ENCODE measurements around the gene CTAGE4. TPM values are rescaled to one million over a fixed set of nuclear protein-coding genes. Genes with fewer than 3 reads are reported as not detected.
"Not testable (repeated sequence)": the region's sequence is repeated elsewhere in the genome, so short reads cannot be mapped to it uniquely, and the experiment has no call there.

The CTAGE4 gene
- total RNA-seq, 4 donors from 2014 or later = 1.8 to 6.7 (median 2.3) TPM; not detected in 1

DNA sequence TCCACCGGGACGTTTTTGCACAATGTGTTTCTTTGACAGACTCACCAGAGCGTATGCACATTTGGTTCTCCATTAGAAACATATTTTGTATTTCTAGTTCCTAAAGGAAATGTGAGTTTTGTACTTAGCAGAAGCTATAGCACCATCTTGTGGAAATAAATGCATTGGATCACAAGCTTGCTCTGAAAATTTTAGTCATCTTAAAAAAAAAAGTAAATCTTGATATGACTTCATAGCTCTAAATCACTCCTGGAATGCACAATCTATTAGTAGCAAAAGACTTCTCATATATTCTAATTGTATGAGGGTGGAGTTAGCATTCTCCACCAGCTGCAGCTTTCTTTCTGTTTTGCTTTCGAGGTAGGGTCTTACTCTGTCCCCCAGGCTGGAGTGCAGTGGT is 35.9 kb downstream of the CTAGE4 start:
- ATAC-seq (ENCODE audit: low FRiP score) = peak; percentile 59
- DNase-seq (ENCODE audit: low spot score) = not testable (repeated sequence)

GRCh38 chr7:144220531-144220930 is 37.3 kb downstream of the CTAGE4 start:
- not testable (repeated sequence) for DNase-seq (ENCODE audit: low spot score); ATAC-seq (ENCODE audit: low FRiP score)

GRCh38 chr7:144223675-144224074 is 40.4 kb downstream of the CTAGE4 start:
- not testable (repeated sequence) for ATAC-seq (ENCODE audit: low FRiP score)

DNA sequence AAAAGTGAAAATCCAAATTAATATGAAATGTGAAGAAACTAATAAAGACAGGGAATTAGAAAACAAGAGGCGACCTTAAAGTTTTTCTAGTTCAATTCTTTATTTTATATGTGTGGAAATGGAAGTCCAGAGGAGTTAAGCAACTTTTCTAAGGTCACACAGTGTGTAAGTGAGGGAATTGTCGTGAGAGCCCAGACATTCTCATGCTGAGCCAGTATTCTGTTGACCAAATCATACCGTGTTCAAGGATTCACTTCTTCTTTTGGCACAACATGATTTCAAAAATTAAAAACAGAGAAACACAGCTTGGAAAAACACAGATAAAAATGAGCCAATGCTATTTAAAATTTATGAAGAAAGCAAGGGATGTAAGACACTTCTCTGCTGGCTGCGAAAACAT is 43.6 kb downstream of the CTAGE4 start:
- not testable (repeated sequence) for ATAC-seq (ENCODE audit: low FRiP score); DNase-seq (ENCODE audit: low spot score)

More at GRCh38 chr7:144223675-144224074, 40.4 kb downstream of the CTAGE4 start:
- not testable (repeated sequence) for DNase-seq (ENCODE audit: low spot score)

GRCh38 chr7:144228810-144229209 is 45.5 kb downstream of the CTAGE4 start:
- DNase-seq (ENCODE audit: low spot score); ATAC-seq (ENCODE audit: low FRiP score): not testable (repeated sequence)

DNA sequence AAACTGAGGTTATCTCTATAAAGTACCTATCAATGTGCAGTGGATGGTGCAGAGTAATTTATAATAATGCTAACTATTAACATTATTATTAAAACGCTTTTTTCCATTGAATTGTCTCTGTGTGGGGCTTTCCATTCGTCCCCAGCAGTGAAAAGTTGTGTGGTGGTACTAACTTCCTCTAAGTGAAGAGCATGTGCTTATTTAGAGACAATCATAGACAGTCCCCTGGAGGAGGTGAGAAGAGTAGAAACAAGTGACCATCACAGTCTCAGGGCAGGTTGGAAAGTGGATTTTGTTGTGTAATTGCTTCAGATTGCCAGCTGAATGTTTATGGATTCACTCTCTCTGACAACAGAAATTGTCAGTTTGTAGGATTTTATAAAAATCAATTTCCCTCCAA is 47.8 kb downstream of the CTAGE4 start:
- DNase-seq (ENCODE audit: low spot score); ATAC-seq (ENCODE audit: low FRiP score): not testable (repeated sequence)

DNA sequence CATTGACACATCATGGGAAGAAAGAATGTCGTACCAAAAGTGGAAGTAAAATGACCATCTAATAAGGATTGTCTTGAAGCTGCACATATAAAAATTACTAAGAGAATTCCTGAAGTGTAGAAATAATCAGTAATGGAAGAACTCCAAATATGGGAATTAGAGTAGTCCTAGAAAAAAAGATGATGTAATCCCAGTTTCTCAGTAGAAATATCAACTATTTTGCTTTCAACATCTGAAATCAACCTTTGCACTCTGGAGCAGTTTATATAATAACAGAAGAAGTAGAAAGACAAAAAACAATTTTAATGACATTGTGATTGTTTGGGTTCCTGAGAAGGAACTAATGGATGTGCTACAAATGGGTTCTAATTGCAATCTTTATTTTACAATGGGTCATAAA is 49.8 kb downstream of the CTAGE4 start:
- not testable (repeated sequence) for DNase-seq (ENCODE audit: low spot score); ATAC-seq (ENCODE audit: low FRiP score)

Other genes starting within 250 kb of the CTAGE4 start
- gene OR2F2, start 248.2 kb upstream of the CTAGE4 start, total RNA-seq = not detected
- not detected for gene OR2F1, start 228.6 kb upstream of the CTAGE4 start, total RNA-seq
- gene OR6B1, start 183.1 kb upstream of the CTAGE4 start, total RNA-seq = not detected
- not detected for gene OR2A5, start 134.5 kb upstream of the CTAGE4 start, total RNA-seq
- gene OR2A25, start 113.7 kb upstream of the CTAGE4 start, total RNA-seq = not detected
- gene OR2A12, start 97.2 kb upstream of the CTAGE4 start, total RNA-seq = not detected
- not detected for gene OR2A2, start 73.9 kb upstream of the CTAGE4 start, total RNA-seq
- gene OR2A14, start 60.3 kb upstream of the CTAGE4 start, total RNA-seq = not detected
- 1 to 10 TPM; 2.8 to 6.7 (median 4.1) TPM for gene ARHGEF35, start 12.4 kb downstream of the CTAGE4 start, total RNA-seq
- 1 to 10 TPM in 1 of 4 donors, not detected in 3; 1.0 TPM for gene OR2A42, start 56.1 kb downstream of the CTAGE4 start, total RNA-seq
- 10 to 100 TPM in 1 of 4 donors, 1 to 10 TPM in 3; 3.1 to 16.9 (median 4.1) TPM for gene OR2A7, start 81.3 kb downstream of the CTAGE4 start, total RNA-seq
- 1 to 10 TPM in 1 of 4 donors, under 1 TPM in 3; 0.32 to 1.3 (median 0.56) TPM for gene CTAGE8, start 85.8 kb downstream of the CTAGE4 start, total RNA-seq
- under 1 TPM in 2 of 4 donors, not detected in 2; 0.09 to 0.95 TPM for gene OR2A1, start 129.0 kb downstream of the CTAGE4 start, total RNA-seq
- gene ARHGEF5, start 171.9 kb downstream of the CTAGE4 start, total RNA-seq = 10 to 100 TPM in 2 of 4 donors, 1 to 10 TPM in 2; 6.6 to 21.3 (median 9.7) TPM
- not detected for gene NOBOX, start 220.2 kb downstream of the CTAGE4 start, total RNA-seq